Measurements from ENCODE around the gene TFPT.

The TFPT gene

GRCh38 chr19:54109651-54110050 lies 5.8 kb downstream of the TFPT start:
- TF ChIP-seq ZFX (IDR thresholded peaks at IDR 0.05; ENCODE audit: borderline replicate concordance) (no peak), CTCF (IDR thresholded peaks at IDR 0.05) (no peak)
- no peak overlapping the region for H3K27ac ChIP-seq

DNA sequence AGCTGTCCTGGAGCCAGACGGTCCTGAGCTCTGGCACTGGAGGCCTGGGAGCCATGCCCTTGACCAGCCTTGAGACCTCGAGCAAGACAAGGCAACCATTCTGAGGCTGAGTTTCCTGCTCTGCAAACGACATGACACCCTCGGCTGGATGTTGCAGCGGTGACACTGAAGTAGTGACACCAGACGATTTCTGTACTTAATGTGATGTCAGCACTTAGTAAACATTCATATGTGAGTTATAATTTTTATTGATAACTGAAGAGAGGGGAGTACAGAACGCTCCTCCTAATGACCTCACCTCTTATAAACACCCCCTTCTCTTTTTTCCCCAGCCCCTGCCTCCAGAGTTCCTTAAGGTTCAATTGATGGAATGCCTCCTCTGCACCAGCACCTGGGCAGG lies 7.0 kb downstream of the TFPT start:
- TF ChIP-seq ZFX (IDR thresholded peaks at IDR 0.05; ENCODE audit: borderline replicate concordance) (no peak), CTCF (IDR thresholded peaks at IDR 0.05) (no peak)
- no peak overlapping the region for H3K27ac ChIP-seq

GRCh38 chr19:54107876-54108490 lies 7.5 kb downstream of the TFPT start:
- H3K27ac ChIP-seq: no peak overlapping the region
- no peak for TF ChIP-seq ZFX (IDR thresholded peaks at IDR 0.05; ENCODE audit: borderline replicate concordance)
- no peak for TF ChIP-seq CTCF (IDR thresholded peaks at IDR 0.05)

GRCh38 chr19:54106716-54107115 lies 8.7 kb downstream of the TFPT start:
- TF ChIP-seq ZFX (IDR thresholded peaks at IDR 0.05; ENCODE audit: borderline replicate concordance): no peak
- no peak for TF ChIP-seq CTCF (IDR thresholded peaks at IDR 0.05)
- no peak overlapping the region for H3K27ac ChIP-seq

GRCh38 chr19:54105796-54106195 lies 9.7 kb downstream of the TFPT start:
- no peak overlapping the region for H3K27ac ChIP-seq

DNA sequence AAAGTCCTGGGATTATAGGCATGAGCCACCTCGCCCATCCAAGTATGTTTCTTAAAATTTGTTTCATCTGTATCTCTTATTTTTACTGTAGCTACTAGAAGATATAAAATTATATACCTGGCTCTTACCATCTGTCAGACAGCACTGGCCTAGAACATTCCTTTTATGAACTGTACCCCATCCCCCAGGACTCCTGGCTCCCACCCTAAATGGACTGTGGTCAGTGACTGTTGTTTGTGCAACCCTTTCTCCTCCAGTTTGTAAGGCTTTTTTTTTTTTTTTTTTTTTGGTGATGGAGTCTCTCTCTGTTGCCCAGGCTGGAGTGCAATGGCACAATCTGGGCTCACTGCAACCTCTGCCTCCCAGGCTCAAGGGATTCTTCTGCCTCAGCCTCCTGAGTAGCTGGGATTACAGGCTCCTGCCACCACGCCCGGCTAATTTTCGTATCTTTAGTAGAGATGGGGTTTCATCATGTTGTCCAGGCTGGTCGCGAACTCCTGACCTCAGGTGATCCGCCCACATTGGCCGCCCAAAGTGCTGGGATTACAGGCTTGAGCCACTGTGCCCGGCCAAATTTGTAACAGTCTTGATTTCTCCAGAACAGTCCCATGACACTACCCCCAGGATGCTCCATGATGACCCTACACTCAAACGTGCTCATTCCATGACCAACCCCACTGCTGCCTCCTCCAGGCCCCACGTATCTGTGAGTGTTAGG lies 10.3 kb downstream of the TFPT start:
- TF ChIP-seq CTCF (IDR thresholded peaks at IDR 0.05) (no peak), ZFX (IDR thresholded peaks at IDR 0.05; ENCODE audit: borderline replicate concordance) (no peak)
- H3K27ac ChIP-seq: no peak overlapping the region

More at GRCh38 chr19:54105796-54106195, 9.7 kb downstream of the TFPT start:
- no peak for TF ChIP-seq CTCF (IDR thresholded peaks at IDR 0.05)
- TF ChIP-seq ZFX (IDR thresholded peaks at IDR 0.05; ENCODE audit: borderline replicate concordance): no peak
